Measurements from ENCODE around the gene ZBTB42.

DNA sequence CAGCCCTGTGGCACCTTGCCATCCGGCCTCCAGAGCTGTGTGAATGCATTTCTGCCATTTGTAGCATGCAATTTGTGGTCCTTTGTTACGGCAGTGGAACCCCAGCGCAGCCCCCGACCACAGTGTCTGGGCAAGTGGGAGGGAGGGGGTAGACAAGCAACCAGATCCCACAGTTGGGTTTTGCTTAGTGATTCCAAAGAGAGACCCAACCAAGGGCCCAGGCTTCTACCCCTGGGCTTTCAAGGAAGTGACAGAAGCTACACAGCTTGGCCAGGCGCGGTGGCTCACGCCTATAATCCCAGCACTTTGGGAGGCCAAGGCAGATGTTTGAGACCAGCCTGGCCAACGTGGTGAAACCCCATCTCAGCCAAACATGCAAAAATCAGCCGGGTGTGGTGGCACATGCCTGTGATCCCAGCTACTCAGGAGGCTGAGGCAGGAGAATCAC lies 17.8 kb downstream of the ZBTB42 start:
- TF ChIP-seq POLR2AphosphoS5 (IDR thresholded peaks at IDR 0.05) (no peak), POLR2A (IDR thresholded peaks at IDR 0.05; ENCODE audit: low read depth) (no peak)

Data from esophagus muscularis mucosa (tissue), 2 donors.